ENCODE data around the gene GTF2F2.

GRCh38 chr13:45255247-45255987 lies 135.1 kb downstream of the GTF2F2 start:
- TF ChIP-seq, protein P1, sequence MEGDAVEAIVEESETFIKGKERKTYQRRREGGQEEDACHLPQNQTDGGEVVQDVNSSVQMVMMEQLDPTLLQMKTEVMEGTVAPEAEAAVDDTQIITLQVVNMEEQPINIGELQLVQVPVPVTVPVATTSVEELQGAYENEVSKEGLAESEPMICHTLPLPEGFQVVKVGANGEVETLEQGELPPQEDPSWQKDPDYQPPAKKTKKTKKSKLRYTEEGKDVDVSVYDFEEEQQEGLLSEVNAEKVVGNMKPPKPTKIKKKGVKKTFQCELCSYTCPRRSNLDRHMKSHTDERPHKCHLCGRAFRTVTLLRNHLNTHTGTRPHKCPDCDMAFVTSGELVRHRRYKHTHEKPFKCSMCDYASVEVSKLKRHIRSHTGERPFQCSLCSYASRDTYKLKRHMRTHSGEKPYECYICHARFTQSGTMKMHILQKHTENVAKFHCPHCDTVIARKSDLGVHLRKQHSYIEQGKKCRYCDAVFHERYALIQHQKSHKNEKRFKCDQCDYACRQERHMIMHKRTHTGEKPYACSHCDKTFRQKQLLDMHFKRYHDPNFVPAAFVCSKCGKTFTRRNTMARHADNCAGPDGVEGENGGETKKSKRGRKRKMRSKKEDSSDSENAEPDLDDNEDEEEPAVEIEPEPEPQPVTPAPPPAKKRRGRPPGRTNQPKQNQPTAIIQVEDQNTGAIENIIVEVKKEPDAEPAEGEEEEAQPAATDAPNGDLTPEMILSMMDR (IDR thresholded peaks at IDR 0.05): no peak
- TF ChIP-seq EP300 (IDR thresholded peaks at IDR 0.05): no peak
- TF ChIP-seq POLR2A (IDR thresholded peaks at IDR 0.05): no peak
- TF ChIP-seq POLR2AphosphoS5 (IDR thresholded peaks at IDR 0.05): no peak

Measured in stomach (tissue), 4 donors.